A673 (cell line): ENCODE results near the gene MAML3. TPM values are rescaled to one million over a fixed set of nuclear protein-coding genes. Genes with fewer than 3 reads are reported as not detected.

Experiments used
- BruUV-seq: library from RNA; stranded (reverse); fragments of 400-500 nt; replicated peaks from 2 replicates; lab custom pipeline; 2021; lab: Mats Ljungman, UMichigan
- CTCF ChIA-PET: fragments of 300-600 bp; sonication (Branson Sonifier 250); formaldehyde crosslinking; loops from one replicate; lab custom pipeline; 2022; ENCODE audit warnings: antibody characterized with exemption; lab: Charles Lee
- POLR2A ChIA-PET: fragments of 300-600 bp; sonication (Branson Sonifier 250); formaldehyde crosslinking; loops from one replicate; lab custom pipeline; 2022; ENCODE audit warnings: antibody characterized with exemption; ENCODE audit not compliant: low non-redundant PET; lab: Charles Lee
- DNase-seq: peaks from one replicate; pipeline ENCODE4 v3.0.0-alpha.2; 2015; ENCODE audit warnings: low spot score
- H3K27ac ChIP-seq: fragments of 200-600 bp; sonication (generic); 2 replicates; pipeline ENCODE4 v1.5.1; 2016; ENCODE audit warnings: mixed run types, low read depth, mild to moderate bottlenecking, mixed read lengths, antibody characterized with exemption, low read length; ENCODE audit not compliant: poor library complexity, severe bottlenecking
- H3K27me3 ChIP-seq: fragments of 200-600 bp; sonication (generic); replicated peaks from 2 replicates; pipeline ENCODE4 v1.6.1; 2017; ENCODE audit warnings: mixed run types, low read depth, mild to moderate bottlenecking, mixed read lengths, antibody characterized with exemption, low read length; ENCODE audit not compliant: insufficient read depth, poor library complexity
- H3K36me3 ChIP-seq: fragments of 200-600 bp; sonication (generic); 2 replicates; pipeline ENCODE4 v1.6.1; 2016; ENCODE audit warnings: mixed run types, mild to moderate bottlenecking, mixed read lengths, antibody characterized with exemption, low read length; ENCODE audit not compliant: insufficient read depth, poor library complexity, severe bottlenecking
- H3K4me1 ChIP-seq: fragments of 200-600 bp; sonication (generic); 2 replicates; pipeline ENCODE4 v1.6.1; 2017; ENCODE audit warnings: mixed run types, mild to moderate bottlenecking, mixed read lengths, antibody characterized with exemption, low read length; ENCODE audit not compliant: insufficient read depth, poor library complexity, severe bottlenecking
- H3K4me3 ChIP-seq: fragments of 200-600 bp; sonication (generic); 2 replicates; pipeline ENCODE4 v1.5.1; 2016; ENCODE audit warnings: low read depth, mixed run types, mild to moderate bottlenecking, mixed read lengths, low read length; ENCODE audit not compliant: poor library complexity, severe bottlenecking
- H3K9me3 ChIP-seq: fragments of 200-600 bp; sonication (generic); 2 replicates; pipeline ENCODE4 v1.6.1; 2016; ENCODE audit warnings: mixed run types, low read depth, mild to moderate bottlenecking, mixed read lengths, antibody characterized with exemption, low read length; ENCODE audit not compliant: poor library complexity, severe bottlenecking
- CTCF ChIP-seq: fragments of 300-800, 200-600 bp; sonication (generic); conservative IDR thresholded peaks from 2 replicates; pipeline ENCODE4 v1.5.1; 2017; ENCODE audit warnings: low read depth, mild to moderate bottlenecking, antibody characterized with exemption, low read length, moderate library complexity, mixed read lengths
- EZH2 ChIP-seq: fragments of 200-600 bp; sonication (generic); IDR thresholded peaks from 2 replicates; pipeline ENCODE4 v1.6.1; 2017; ENCODE audit warnings: borderline replicate concordance, low read depth, mild to moderate bottlenecking, mixed read lengths, antibody characterized with exemption, low read length; ENCODE audit not compliant: poor library complexity, severe bottlenecking
- intact Hi-C: fragments of 100-400 bp; cut with micrococcal nuclease; formaldehyde crosslinking; loops from one replicate; pipeline ENCODE4 v1.10.0; 2022; ENCODE audit not compliant: unreplicated experiment
- total RNA-seq: library from RNA; stranded (reverse); gene quantifications from 2 replicates; pipeline ENCODE4 v1.2.3, GENCODE V29; 2021

The MAML3 gene
- total RNA-seq, 1 experiment from 2014 or later = 3.7 TPM

GRCh38 chr4:140019619-140020347 is 134.2 kb downstream of the MAML3 start:
- ChIA-PET CTCF (no interaction called here), POLR2A (no interaction called here)
- no peaks in the 10 kb centered on the region for H3K4me1 ChIP-seq
- H3K4me3 ChIP-seq = no peak overlapping the region
- no TSS peak for BruUV-seq
- no peaks in the 10 kb centered on the region for H3K27me3 ChIP-seq
- intact Hi-C loops = no loop called here
- TF ChIP-seq EZH2 (no peak), CTCF (no peak)
- H3K9me3 ChIP-seq = no peaks in the 10 kb centered on the region
- no peaks in the 10 kb centered on the region for H3K36me3 ChIP-seq
- H3K27ac ChIP-seq = no peak overlapping the region
- DNase-seq = no peak

GRCh38 chr4:140018931-140019618 is 134.9 kb downstream of the MAML3 start:
- Histone ChIP-seq H3K4me3 (no peak overlapping the region), H3K4me1 (no peaks in the 10 kb centered on the region), H3K36me3 (no peaks in the 10 kb centered on the region), H3K27ac (no peak overlapping the region), H3K27me3 (no peaks in the 10 kb centered on the region), H3K9me3 (no peaks in the 10 kb centered on the region)
- intact Hi-C loops = no loop called here
- no peak for TF ChIP-seq EZH2
- no peak for TF ChIP-seq CTCF
- ChIA-PET POLR2A (no interaction called here), CTCF (no interaction called here)
- DNase-seq = no peak
- BruUV-seq = no TSS peak

GRCh38 chr4:140014284-140014683 is 139.7 kb downstream of the MAML3 start:
- no peaks in the 10 kb centered on the region for H3K36me3 ChIP-seq
- ChIA-PET POLR2A (no interaction called here), CTCF (no interaction called here)
- TF ChIP-seq CTCF (no peak), EZH2 (no peak)
- H3K9me3 ChIP-seq = no peaks in the 10 kb centered on the region
- no peak overlapping the region for H3K27ac ChIP-seq
- H3K4me1 ChIP-seq = no peaks in the 10 kb centered on the region
- intact Hi-C loops = loop anchor here (5.0 kb wide), 2 partner anchors 138 to 277 kb away; partner anchors contain the start of gene MAML3
- no peaks in the 10 kb centered on the region for H3K27me3 ChIP-seq
- no peak for DNase-seq
- BruUV-seq = no TSS peak
- H3K4me3 ChIP-seq = no peak overlapping the region
